Adrenal gland (tissue), 12 donors: ENCODE measurements around the gene SCN2B. TPM values are rescaled to one million over a fixed set of nuclear protein-coding genes. Genes with fewer than 3 reads are reported as not detected.

ENCODE experiments used
- DNase-seq, 7 donors: peaks; one replicate each; pipeline ENCODE4 v3.0.0-alpha.2; 2019 to 2020
- H3K27ac ChIP-seq, 5 donors: fragments of 200-600 bp; sonication (generic) in 4 of 5; 1 replicate in 3 of 5; 2 replicates in 2 of 5; pipeline versions ENCODE4 v1.5.1 to v1.8.0; 2016 to 2020; ENCODE audit warnings: mild to moderate bottlenecking in 1 of 5
- H3K27me3 ChIP-seq: fragments of 200-600 bp; 2 replicates; pipeline ENCODE4 v1.8.0; 2021
- H3K36me3 ChIP-seq, 2 donors: fragments of 200-600 bp; replicated peaks in 1 of 2; 1 replicate in 1 of 2; 2 replicates in 1 of 2; pipeline versions ENCODE4 v1.5.1 to v1.8.0; 2018 to 2022
- H3K4me1 ChIP-seq, 2 donors: fragments of 200-600 bp; replicated peaks in 1 of 2; 1 replicate in 1 of 2; 2 replicates in 1 of 2; pipeline versions ENCODE4 v1.5.1 to v1.8.0; 2018 to 2021
- H3K4me3 ChIP-seq, 4 donors: fragments of 200-600 bp; sonication (generic) in 3 of 4; one replicate each; pipeline ENCODE4 v1.5.1; 2016 to 2018
- H3K9me3 ChIP-seq, 3 donors: fragments of 200-600 bp; sonication (generic) in 1 of 3; replicated peaks in 1 of 3; 1 replicate in 2 of 3; 2 replicates in 1 of 3; pipeline versions ENCODE4 v1.5.1 to v1.8.0; 2016 to 2021
- POLR2A ChIP-seq, 2 donors: fragments of 450-650 bp; IDR thresholded peaks; one replicate each; pipeline ENCODE4 v1.6.1; 2017; ENCODE audit warnings: antibody characterized with exemption in 2 of 2, mild to moderate bottlenecking in 2 of 2, moderate library complexity in 1 of 2
- WGBS, 4 donors: extraction: QIAGEN DNeasy Blood & Tissue Kit in 2 of 4; methylation state at CpG; one replicate each; pipeline versions ENCODE4 v1.1.5 to v1.1.7; 2013 to 2017; 5-methylcytosine and 5-hydroxymethylcytosine counted together
- intact Hi-C, 2 donors: fragments of 100-400 bp; cut with DNase I; formaldehyde crosslinking; loops; one replicate each; pipeline versions ENCODE4 v1.14.1 to v1.15.0; 2022 to 2023
- polyA plus RNA-seq, 3 donors: library from polyadenylated mRNA; stranded (reverse); fragments of 200-250 nt in 2 of 3; fragments of 350-450 nt in 1 of 3; fragmentation: Illumina TruSeq in 1 of 3; extraction: RNeasy Lipid Tissue Mini Kit (QIAGEN cat#74804) in 1 of 3; gene quantifications; one replicate each; pipeline ENCODE4 v1.2.3, GENCODE V29; 2013 to 2014
- total RNA-seq, 9 donors: library from RNA; depleted of rRNA in 4 of 9; stranded (reverse); fragments of >200 nt in 4 of 9; fragments of 120-200 nt in 1 of 9; fragmentation: NEBNext Ultra II Directional in 1 of 9; extraction: Animal tissue kit (Norgen Biotek cat#: 25700) in 1 of 9; gene quantifications; one replicate each; pipeline versions ENCODE4 v1.1.0 to v1.2.4, GENCODE V29; 2013 to 2023
- TF ChIP-seq, protein P1 (sequence below), 6 experiments: fragments of 450-650 bp in 4 of 6; fragments of 200-600 bp in 2 of 6; sonication (generic) in 1 of 6; IDR thresholded peaks; 1 replicate in 5 of 6; 2 replicates in 1 of 6; pipeline versions ENCODE4 v1.5.1 to v1.8.0; 2016 to 2021; ENCODE audit warnings: antibody characterized with exemption in 6 of 6, mild to moderate bottlenecking in 2 of 6, moderate library complexity in 1 of 6
- donor health status: healthy with polysubstance abuse.
- donor health status: Bipolar disorder and iron deficiency.
- donor health status: DM: yes; HTN: yes; CAD: no.
- donor health status: DM: no; HTN: no; CAD: no.
- donor health status: DM: no; HTN: no; CAD: no.
- donor health status: DM: yes; HTN: yes; CAD: no.

SCN2B gene
- total and polyA plus RNA-seq, 12 donors: 0.09 to 0.96 (median 0.38) TPM

DNA sequence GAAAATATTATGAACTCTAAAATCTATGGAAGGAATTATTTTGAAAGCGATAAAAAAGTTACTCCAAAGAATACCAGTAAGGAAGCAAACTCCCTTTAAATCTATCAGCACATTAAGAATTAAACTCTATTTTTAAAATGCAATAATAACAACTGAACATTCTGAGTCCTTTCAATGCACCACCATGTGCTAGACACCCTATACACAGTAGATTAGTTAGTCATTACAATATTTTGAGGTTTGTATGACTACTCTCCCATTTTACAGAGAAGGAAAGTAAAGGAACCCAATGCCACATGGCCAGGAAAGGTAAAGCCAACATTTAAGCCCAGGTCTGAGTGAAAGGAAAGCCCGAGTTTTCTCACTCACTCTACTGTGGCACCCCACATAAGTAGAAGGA, 30.6 kb upstream of the SCN2B start:
- no peak for TF ChIP-seq POLR2A (IDR thresholded peaks at IDR 0.05)
- TF ChIP-seq, protein P1, sequence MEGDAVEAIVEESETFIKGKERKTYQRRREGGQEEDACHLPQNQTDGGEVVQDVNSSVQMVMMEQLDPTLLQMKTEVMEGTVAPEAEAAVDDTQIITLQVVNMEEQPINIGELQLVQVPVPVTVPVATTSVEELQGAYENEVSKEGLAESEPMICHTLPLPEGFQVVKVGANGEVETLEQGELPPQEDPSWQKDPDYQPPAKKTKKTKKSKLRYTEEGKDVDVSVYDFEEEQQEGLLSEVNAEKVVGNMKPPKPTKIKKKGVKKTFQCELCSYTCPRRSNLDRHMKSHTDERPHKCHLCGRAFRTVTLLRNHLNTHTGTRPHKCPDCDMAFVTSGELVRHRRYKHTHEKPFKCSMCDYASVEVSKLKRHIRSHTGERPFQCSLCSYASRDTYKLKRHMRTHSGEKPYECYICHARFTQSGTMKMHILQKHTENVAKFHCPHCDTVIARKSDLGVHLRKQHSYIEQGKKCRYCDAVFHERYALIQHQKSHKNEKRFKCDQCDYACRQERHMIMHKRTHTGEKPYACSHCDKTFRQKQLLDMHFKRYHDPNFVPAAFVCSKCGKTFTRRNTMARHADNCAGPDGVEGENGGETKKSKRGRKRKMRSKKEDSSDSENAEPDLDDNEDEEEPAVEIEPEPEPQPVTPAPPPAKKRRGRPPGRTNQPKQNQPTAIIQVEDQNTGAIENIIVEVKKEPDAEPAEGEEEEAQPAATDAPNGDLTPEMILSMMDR (IDR thresholded peaks at IDR 0.05): no peak
- H3K27me3 ChIP-seq: peaks cover 13% of the 10 kb centered on the region
- H3K36me3 ChIP-seq: no peaks in the 10 kb centered on the region
- intact Hi-C loops: no loop called here
- H3K4me3 ChIP-seq: no peak overlapping the region
- no peaks in the 10 kb centered on the region for H3K9me3 ChIP-seq
- no peaks in the 10 kb centered on the region for H3K4me1 ChIP-seq
- H3K27ac ChIP-seq: peak overlapping the region in 1 of 5 donors; percentile 31
- no peak for DNase-seq
- 66 to 80% (median 74%) methylated on average over 2 of the region's 2 CpGs for WGBS, 4 donors

DNA sequence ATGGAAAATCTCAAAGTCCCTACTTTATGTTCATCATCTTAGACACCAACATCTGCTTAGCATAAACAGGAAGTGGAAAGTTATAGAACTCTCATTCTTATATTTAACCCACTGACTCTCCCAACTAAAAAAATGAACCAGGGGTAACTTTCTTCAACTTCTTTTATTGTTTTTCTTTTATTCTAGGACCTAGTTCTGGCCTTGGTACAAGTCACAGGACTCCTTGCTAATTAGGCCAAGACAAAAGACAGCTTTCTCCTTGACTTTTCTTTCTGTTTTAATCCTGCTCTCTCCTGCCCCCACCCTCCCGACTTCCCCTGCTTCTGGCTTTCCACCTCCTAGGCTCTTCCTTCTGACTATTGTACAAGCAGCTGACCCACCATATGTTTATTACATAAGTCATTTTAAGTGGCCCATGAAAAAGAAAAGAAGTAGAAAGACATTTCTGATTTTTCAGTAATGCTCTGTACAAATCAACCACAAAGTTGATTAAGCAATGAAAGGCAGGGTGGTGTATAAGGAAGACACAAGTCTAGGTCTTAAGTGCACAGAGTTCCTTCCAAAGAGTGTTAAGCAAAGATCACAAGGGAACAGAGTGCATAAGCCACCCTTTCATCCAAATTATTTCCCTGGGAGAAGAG, 30.1 kb upstream of the SCN2B start:
- Histone ChIP-seq H3K27me3 (peaks cover 13% of the 10 kb centered on the region), H3K4me3 (no peak overlapping the region), H3K27ac (peak overlapping the region in 2 of 5 donors; percentile 31 to 58), H3K4me1 (no peaks in the 10 kb centered on the region), H3K9me3 (no peaks in the 10 kb centered on the region), H3K36me3 (no peaks in the 10 kb centered on the region)
- intact Hi-C loops: no loop called here
- TF ChIP-seq, protein P1 (IDR thresholded peaks at IDR 0.05): no peak
- no peak for TF ChIP-seq POLR2A (IDR thresholded peaks at IDR 0.05)
- DNase-seq: peak in 1 of 7 donors; percentile 8
- WGBS, 4 donors: 19 to 26% (median 22%) methylated on average over 1 of the region's 1 CpG

DNA sequence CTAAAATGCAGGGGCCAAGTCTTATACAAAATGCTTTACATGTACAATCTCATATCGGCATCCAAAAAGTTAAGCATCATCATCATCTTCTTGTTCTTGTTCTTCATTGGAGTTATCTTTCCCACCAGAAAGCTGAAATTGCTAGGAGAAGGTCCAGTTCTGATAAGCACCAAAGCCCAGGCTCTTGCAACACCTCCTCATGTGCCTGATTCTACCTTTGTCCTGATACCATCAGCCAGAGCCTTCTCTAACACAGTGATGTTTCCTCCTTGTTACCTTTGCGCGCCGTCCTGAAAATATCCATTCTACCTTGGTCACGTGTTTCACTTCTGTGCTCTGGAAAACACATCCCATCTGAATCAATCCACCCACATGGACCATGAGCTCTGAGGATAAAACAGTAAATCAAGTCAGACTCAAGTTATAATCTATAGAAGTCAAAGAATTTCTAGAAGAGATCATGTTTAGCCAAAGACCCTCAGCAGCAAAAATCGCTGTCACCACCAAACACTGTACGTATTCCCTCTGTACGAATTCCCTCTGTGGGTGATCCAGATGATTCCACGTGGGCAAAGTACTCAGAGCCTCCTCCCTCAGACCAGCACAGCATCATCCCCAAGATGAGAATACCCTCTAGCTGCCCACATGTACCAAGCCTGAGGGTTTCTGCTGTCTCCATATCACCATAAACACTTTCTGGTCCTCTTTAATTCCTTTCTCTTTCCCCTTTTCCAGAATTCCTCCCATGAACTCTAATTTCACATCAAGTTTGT, 29.4 kb upstream of the SCN2B start:
- Histone ChIP-seq H3K36me3 (no peaks in the 10 kb centered on the region), H3K4me1 (no peaks in the 10 kb centered on the region), H3K9me3 (no peaks in the 10 kb centered on the region), H3K4me3 (no peak overlapping the region), H3K27me3 (peaks cover 13% of the 10 kb centered on the region), H3K27ac (peak overlapping the region in 2 of 5 donors; percentile 31 to 58)
- no peak for DNase-seq
- intact Hi-C loops: no loop called here
- TF ChIP-seq POLR2A (IDR thresholded peaks at IDR 0.05): no peak
- TF ChIP-seq, protein P1 (IDR thresholded peaks at IDR 0.05): no peak
- WGBS, 4 donors: 81 to 86% (median 84%) methylated on average over 9 of the region's 9 CpGs

DNA sequence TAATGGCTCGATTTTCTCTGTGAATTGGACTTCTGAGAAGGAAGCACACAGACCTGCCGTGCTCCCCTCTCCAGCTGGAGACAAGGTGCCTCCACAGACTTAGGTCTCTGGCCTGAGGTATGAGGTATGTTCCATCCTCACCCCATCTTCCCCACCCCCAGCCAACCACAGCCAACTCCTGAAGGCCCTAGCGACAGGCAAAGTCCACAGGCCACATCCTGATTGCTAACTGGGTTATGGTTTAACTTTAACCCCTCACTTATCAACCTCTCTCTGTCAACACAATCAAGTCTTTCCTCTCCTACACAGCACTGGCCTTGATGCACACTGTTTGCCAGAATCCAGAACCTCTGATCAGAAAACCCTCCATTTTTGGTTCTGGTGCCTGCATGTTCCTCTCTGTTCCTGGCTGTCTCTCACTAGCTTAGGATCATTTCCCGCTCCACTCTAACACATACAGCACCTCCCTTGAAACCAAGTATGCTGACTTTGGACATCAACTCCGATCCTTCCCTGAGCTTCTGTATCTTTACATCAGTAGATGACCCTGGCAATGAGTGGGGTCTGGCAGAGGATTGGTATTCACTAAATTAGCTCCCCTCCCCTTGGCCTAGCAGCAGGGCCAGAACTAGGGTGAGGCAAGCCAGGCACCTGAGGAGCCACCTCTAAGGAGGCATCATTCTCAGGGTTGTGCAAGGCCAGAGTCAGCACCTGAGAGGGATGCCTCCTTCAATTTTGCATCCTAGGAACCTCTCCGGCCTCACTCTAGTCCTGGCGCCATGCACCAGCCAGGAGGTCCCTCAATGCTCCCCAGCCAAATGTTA, 26.4 kb upstream of the SCN2B start:
- no peak for DNase-seq
- TF ChIP-seq, protein P1 (IDR thresholded peaks at IDR 0.05): no peak
- TF ChIP-seq POLR2A (IDR thresholded peaks at IDR 0.05): no peak
- no peak overlapping the region for H3K27ac ChIP-seq
- H3K27me3 ChIP-seq: no peaks in the 10 kb centered on the region
- H3K36me3 ChIP-seq: no peaks in the 10 kb centered on the region
- H3K4me1 ChIP-seq: peaks cover 0 to 10% of the 10 kb centered on the region in 2 donors
- no peak overlapping the region for H3K4me3 ChIP-seq
- WGBS, 4 donors: 69 to 81% (median 76%) methylated on average over 6 to 7 of the region's 7 CpGs
- no peaks in the 10 kb centered on the region for H3K9me3 ChIP-seq
- intact Hi-C loops: no loop called here
